DMS79 (cell line): ENCODE results near the gene MBD3L2B.
A peak's percentile ranks its signal among the peaks of the same experiment; 100 is the strongest.
"Not testable (repeated sequence)": the region's sequence is repeated elsewhere in the genome, so short reads cannot be mapped to it uniquely, and the experiment has no call there.

Source experiments
- DNase-seq: peaks from one replicate; lab custom pipeline; 2025; lab: John Stamatoyannopoulos, UW

The MBD3L2B gene

DNA sequence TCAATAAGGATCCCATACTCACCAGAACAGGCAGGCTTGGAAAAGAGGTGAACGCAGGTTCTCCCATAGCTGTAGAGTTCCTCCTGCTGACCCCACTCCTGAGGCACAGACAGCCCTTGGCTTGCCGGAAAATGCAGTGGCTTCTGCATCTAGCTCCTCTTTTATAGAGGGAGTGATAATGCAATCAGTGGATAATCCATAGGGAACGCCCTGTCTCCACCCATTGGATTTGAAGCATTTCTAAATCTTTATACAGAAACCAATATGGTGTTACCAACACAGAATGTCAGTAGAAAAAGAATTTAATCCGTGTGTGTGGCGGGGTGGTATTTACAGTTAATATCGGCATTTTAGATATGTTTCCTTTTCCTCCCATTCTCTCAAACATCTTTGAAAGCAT, at the start of gene MBD3L2B:
TSS of gene MBD3L2B (minus strand) at position 101 of the 400 bp plus-strand sequence. CDS start at position 67, 34 bp downstream.
- not testable (repeated sequence) for DNase-seq

- no peak for DNase-seq
Measured at GRCh38 chr19:7069904-7070226, 48.6 kb upstream of the MBD3L2B start.

DNA sequence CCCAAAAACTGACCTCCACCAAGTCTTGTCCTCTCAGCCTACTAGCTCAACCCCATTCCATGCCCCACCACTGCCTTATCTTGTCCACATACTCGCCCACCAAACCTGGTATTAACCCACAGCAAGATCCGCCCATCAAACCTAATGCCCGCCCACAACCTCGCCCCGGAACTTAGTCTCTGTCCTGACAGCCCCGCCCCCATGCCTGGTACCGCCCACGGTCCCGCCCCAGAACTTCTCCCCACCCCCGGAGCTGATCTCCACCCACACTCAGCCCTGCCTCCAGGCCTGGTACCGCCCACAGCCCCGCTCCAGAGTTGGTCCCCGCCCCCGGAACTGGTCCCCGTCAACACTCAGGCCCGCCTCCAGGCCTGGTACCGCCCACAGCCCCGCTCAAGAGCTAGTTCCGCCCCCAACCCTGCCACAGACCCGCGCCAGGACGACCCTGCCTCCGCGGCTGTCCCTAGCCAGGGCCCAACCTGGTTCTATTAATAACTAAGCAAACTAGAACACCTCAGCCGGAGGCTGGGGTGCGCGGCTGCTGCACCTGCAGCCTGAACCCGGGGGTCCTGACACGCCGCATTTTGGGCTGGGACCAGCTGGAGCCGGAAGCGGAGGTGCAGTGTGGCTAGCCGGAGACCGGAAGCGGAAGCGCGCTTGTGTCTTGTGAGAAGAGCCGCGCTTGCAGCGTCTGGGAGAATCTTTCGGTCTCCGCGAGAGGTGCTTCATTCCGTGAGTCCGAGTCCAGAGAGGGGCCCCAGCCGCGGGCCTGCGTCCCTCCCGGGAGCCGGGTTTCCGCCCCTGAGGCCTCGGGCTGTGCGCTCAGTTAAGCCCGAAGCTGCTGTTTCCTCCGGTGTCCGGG, 48.0 kb upstream of the MBD3L2B start, which contains the start of gene ZNF557:
TSS of gene ZNF557 (plus strand) at position 662 of the 862 bp plus-strand sequence. CDS start 5,372 bp downstream, outside the sequence.
- peak; percentile 88 for DNase-seq

DNA sequence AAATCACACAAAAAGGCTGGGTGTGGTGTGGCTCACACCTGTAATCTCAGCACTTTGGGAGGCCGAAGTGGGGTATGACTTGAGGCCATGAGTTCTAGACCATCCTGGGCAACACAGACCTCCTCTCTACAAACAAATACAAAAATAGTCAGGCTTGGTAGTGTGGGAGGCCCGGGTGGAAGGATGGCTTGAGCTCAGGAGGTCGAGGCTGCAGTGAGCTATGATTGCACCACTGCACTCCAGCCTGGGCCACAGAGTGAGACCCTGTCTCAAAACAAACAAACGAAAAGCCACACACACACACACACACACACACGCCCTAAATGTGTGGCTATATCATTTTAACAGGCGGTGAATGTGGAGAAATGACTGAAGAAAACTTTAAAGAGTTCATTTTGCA, 47.4 kb upstream of the MBD3L2B start:
- DNase-seq, result no peak

GRCh38 chr19:7067716-7068115, 46.5 kb upstream of the MBD3L2B start:
- no peak for DNase-seq

DNA sequence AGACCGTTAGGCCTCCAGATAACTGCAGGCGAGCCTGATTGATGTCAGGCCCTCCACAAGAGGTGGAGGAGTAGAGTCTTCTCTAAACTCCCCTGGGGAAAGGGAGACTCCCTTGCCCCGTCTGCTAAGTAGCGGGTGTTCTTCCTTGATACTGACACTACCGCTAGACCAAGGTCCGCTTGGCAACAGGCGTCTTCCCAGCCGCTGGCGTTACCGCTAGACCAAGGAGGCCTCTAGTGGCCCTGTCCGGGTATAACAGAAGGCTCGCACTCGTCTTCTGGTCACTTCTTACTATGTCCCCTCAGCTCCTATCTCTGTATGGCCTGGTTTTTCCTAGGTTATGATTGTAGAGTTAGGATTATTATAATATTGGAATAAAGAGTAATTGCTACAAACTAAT, 45.9 kb upstream of the MBD3L2B start:
- not testable (repeated sequence) for DNase-seq

DNA sequence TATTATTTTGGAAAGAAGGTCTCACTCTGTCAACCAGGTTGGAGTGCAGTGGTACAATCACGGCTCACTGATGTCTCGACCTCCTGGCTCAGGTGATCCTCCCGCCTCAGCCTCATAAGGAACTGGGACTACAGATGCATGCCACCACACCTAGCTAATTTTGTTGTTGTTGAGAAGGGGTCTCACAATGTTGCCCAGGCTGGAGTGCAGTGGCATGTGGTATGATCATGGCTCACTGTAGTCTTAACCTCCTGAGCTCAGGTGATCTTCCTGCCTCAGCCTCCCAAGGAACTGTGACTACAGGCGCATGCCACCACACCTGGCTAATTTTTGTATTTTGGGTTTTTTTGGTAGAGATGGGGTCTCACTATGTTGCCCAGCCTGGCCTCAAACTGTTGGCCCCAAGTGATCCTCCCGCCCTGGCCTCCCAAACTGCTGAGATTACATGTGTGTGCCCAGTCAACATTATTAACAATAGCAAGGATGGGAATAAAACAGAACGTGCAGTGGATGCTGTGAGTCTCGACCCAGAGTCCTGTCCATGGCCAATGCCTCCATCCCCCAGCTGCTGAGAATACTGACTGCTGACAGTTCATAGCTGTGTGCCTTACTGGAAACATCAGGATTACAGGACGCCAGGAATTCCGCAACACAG, 42.7 kb upstream of the MBD3L2B start:
- no peak for DNase-seq

DNA sequence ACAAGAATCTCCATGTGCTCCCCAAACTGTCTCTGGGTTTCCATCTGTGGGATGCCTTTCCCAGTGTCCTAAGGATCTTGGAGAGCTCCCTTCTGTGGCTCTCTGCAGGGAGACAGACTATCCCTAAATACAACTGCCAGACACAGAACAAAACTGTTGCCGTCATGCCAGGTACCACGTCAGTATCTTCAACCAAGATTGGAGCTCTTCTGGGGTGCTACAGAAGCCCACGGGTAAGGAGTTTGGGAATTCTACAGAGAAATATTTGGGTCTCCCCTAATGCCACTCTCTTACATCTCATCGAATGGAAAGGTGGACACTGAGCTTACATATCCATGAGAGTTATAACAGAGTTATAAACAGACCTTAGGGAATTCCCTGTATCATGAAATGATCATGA, 42.1 kb upstream of the MBD3L2B start:
- DNase-seq, result no peak

- not testable (repeated sequence) for DNase-seq
Measured at GRCh38 chr19:7059977-7060376, 38.7 kb upstream of the MBD3L2B start.

GRCh38 chr19:7058576-7058975, 37.3 kb upstream of the MBD3L2B start, which contains the start of gene MBD3L3:
TSS of gene MBD3L3 (minus strand) at chr19:7058676. CDS start at chr19:7058605, 71 bp downstream.
- DNase-seq, result not testable (repeated sequence)

- DNase-seq, result not testable (repeated sequence)
Measured at GRCh38 chr19:7056371-7056770, 35.1 kb upstream of the MBD3L2B start.

- not testable (repeated sequence) for DNase-seq
Measured at GRCh38 chr19:7055679-7056078, 34.4 kb upstream of the MBD3L2B start.

- not testable (repeated sequence) for DNase-seq
Measured at GRCh38 chr19:7054635-7055368, 33.6 kb upstream of the MBD3L2B start.

DNA sequence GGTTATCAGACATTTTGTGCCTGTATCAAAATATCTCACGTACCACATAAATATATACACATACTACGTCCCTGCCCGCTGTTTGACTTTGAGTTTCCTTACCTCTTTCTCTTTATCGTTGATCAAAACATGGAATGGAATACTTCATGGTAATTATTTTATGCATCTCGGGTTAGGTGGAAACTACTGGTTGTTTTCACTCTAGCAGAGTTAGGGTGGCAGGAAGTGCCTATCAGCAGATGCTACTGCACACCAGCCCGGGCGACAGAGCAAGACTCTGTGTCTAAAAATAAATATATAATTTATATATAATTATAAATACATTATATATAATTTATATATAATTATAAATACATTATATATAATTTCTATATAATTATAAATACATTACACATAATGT, 31.7 kb upstream of the MBD3L2B start:
- not testable (repeated sequence) for DNase-seq

GRCh38 chr19:7051421-7051820, 30.2 kb upstream of the MBD3L2B start:
- DNase-seq, result not testable (repeated sequence)

DNA sequence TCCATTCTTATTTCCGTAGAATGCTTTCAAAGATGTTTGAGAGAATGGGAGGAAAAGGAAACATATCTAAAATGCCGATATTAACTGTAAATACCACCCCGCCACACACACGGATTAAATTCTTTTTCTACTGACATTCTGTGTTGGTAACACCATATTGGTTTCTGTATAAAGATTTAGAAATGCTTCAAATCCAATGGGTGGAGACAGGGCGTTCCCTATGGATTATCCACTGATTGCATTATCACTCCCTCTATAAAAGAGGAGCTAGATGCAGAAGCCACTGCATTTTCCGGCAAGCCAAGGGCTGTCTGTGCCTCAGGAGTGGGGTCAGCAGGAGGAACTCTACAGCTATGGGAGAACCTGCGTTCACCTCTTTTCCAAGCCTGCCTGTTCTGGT, 27.8 kb upstream of the MBD3L2B start, which contains the start of gene MBD3L2:
TSS of gene MBD3L2 (plus strand) at position 301 of the 400 bp plus-strand sequence. CDS start at position 354, 53 bp downstream.
- DNase-seq, result not testable (repeated sequence)

- not testable (repeated sequence) for DNase-seq
Measured at GRCh38 chr19:7041563-7041962, 20.3 kb upstream of the MBD3L2B start.

- DNase-seq, result not testable (repeated sequence)
Measured at GRCh38 chr19:7040079-7040478, 18.8 kb upstream of the MBD3L2B start, which contains the start of gene MBD3L4. TSS of gene MBD3L4 (minus strand) at chr19:7040179. CDS start at chr19:7040144, 35 bp downstream.

DNA sequence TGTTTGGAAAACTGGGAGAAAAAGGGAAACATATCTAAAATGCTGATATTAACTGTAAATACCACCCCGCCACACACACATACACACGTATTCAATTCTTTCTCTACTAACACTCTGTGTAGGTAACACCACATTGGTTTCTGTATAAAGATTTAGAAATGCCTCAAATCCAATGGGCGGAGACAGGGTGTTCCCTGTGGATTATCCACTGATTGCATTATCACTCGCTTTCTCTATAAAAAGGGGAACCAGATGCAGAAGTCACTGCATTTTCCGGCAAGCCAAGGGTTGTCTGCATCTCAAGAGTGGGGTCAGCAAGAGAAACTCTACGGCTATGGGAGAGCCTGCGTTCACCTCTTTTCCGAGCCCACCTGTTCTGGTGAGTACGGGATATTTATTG, 9.0 kb upstream of the MBD3L2B start, which contains the start of gene MBD3L5:
TSS of gene MBD3L5 (plus strand) at position 301 of the 400 bp plus-strand sequence. CDS start at position 335, 34 bp downstream.
- DNase-seq, result not testable (repeated sequence)

- not testable (repeated sequence) for DNase-seq
Measured at GRCh38 chr19:7028790-7029189, 7.6 kb upstream of the MBD3L2B start.

DNA sequence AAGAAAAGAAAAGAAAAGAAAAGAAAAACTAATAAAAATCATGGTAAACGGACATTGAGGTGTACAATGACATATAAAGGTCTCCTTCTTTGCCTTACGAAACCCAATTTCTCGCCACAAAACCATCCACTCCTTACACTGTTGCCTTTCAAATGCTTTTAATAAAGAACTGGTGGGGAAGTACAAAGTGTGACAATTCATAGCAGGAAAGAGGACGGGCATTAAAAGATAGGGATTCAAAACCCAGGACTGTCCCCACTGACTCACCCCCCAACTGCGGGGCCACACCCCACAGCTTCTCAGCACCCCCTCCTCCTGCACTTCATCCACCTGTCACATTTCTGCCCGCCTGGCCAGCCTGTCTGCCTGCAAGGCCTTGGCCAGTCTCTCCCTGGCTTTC, 2.4 kb downstream of the MBD3L2B start:
- no peak for DNase-seq

DNA sequence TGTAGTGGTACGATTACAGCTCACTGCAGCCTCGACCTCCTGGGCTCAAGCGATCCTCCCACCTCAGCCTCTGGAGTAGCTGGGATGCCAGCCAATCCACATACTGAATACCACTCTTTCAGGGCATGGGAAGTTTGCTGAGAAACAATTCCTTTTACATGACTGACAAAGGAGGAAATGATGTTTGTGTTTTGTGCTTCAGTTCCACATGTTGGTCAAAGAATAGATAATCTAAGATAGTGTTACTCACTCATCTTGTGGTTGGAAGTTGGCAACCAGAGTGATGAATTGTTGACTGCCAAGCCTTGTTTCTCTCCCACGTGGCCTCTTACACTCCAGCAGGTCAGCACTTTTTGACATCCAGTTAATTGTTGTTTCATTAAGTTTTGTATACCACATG, 7.6 kb downstream of the MBD3L2B start:
- no peak for DNase-seq
